ENCODE measurements around the gene MYO3B. TPM values are rescaled to one million over a fixed set of nuclear protein-coding genes. Genes with fewer than 3 reads are reported as not detected.
A peak's percentile ranks its signal among the peaks of the same experiment; 100 is the strongest.

Gene MYO3B
- total RNA-seq, 5 donors from 2014 or later (not counting 1 experiment from before 2014, with no cell fraction given) = 0.26 to 0.28 TPM; not detected in 3

DNA sequence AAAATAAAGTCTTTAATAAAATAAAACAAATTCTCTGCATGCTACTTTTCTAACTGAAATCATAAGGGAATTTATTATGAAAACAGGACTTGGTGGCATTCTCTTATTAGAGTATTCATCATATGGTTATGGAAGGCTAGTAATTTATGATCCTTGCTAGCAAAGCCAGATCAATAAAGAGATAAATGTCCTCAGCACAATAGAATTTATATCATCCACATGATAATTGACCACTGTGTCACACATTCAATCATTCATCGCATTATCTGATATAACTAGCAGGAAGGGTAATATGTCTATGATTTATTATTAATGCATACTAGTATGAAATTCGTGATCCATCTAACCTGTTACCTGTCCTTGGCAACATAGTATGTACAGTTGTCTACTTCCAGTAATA lies 175.8 kb downstream of the MYO3B start:
- H3K27me3 ChIP-seq (replicated peaks in 1 of 2; ENCODE audit: control insufficient read depth in 2 of 2, extremely low read depth in 1 of 2, insufficient read depth in 2 of 2, low read length in 1 of 2) = peaks cover 0 to 6% of the 10 kb centered on the region in 2 experiments
- POLR2A ChIA-PET = no interaction called here

DNA sequence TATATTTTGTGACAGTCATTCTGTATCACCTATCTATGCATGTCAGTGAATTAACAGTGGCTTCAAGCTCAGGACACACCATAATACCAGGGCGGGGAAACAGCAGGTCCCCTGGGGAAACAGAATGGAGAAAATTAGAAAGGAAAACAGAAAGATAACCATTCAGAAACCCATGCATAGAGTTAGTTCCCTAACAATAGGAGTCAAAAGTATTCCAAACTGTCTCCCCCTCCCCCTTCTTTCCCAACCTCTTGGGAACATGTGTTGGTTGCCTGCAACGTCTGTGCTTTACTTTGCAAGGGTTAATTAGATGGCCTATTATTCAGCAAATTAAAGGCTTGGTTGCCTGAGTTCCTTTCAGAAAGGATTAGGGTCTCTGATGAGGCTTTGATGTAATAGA lies 176.4 kb downstream of the MYO3B start:
- no peak overlapping the region for H3K4me3 ChIP-seq (ENCODE audit: control insufficient read depth in 1 of 2, extremely low read depth in 1 of 2, low read length in 1 of 2)
- ATAC-seq (replicated peaks in 1 of 4) (no peak), DNase-seq (no peak)
- no peaks in the 10 kb centered on the region for H3K36me3 ChIP-seq (ENCODE audit: control insufficient read depth in 2 of 2, extremely low read depth in 1 of 2, insufficient read depth in 1 of 2, low read length in 1 of 2)
- ChIA-PET POLR2A (no interaction called here), CTCF (interaction anchor here in 1 of 2 donors (1.0 kb wide), 1 partner anchor 9 kb away, joined by 3 read pairs; no protein-coding TSS in a partner anchor)
- H3K4me1 Mint-ChIP-seq = peaks cover 19 to 33% (median 20%) of the 10 kb centered on the region in 3 donors
- H3K36me3 Mint-ChIP-seq = no peaks in the 10 kb centered on the region
- H3K27ac ChIP-seq (ENCODE audit: low read length) = no peak overlapping the region
- no CpG with 5 or more reads among the region's 2 CpGs for whole genome bisulfite sequencing (ENCODE audit: insufficient coverage)
- H3K27me3 ChIP-seq (replicated peaks in 1 of 2; ENCODE audit: control insufficient read depth in 2 of 2, extremely low read depth in 1 of 2, insufficient read depth in 2 of 2, low read length in 1 of 2) = peaks cover 0 to 6% of the 10 kb centered on the region in 2 experiments
- no peaks in the 10 kb centered on the region for H3K9me3 Mint-ChIP-seq
- H3K27me3 Mint-ChIP-seq = peaks cover 0 to 3% of the 10 kb centered on the region in 2 donors
- peak overlapping the region in 1 of 3 donors; percentile 23 for H3K4me3 Mint-ChIP-seq
- H3K4me1 ChIP-seq (ENCODE audit: control insufficient read depth in 1 of 2, extremely low read depth in 1 of 2, insufficient read depth in 2 of 2, low read length in 2 of 2) = peaks cover 11 to 30% of the 10 kb centered on the region in 2 experiments
- H3K27ac Mint-ChIP-seq = peak overlapping the region in 1 of 2 donors; percentile 46
- no peaks in the 10 kb centered on the region for H3K9me3 ChIP-seq

More for the DNA sequence above, 175.8 kb downstream of the MYO3B start:
- Mint-ChIP-seq H3K27ac (no peak overlapping the region), H3K9me3 (no peaks in the 10 kb centered on the region), H3K4me1 (peaks cover 19 to 33% (median 20%) of the 10 kb centered on the region in 3 donors), H3K27me3 (peaks cover 0 to 3% of the 10 kb centered on the region in 2 donors), H3K4me3 (peak overlapping the region in 1 of 3 donors; percentile 23), H3K36me3 (no peaks in the 10 kb centered on the region)
- H3K4me1 ChIP-seq (ENCODE audit: control insufficient read depth in 1 of 2, extremely low read depth in 1 of 2, insufficient read depth in 2 of 2, low read length in 2 of 2) = peaks cover 11 to 32% of the 10 kb centered on the region in 2 experiments
- DNase-seq = no peak
- CTCF ChIA-PET = no interaction called here
- ATAC-seq (replicated peaks in 1 of 4) = no peak
- H3K9me3 ChIP-seq = no peaks in the 10 kb centered on the region
- no peaks in the 10 kb centered on the region for H3K36me3 ChIP-seq (ENCODE audit: control insufficient read depth in 2 of 2, extremely low read depth in 1 of 2, insufficient read depth in 1 of 2, low read length in 1 of 2)
- no peak overlapping the region for H3K4me3 ChIP-seq (ENCODE audit: control insufficient read depth in 1 of 2, extremely low read depth in 1 of 2, low read length in 1 of 2)
- no CpG with 5 or more reads among the region's 2 CpGs for WGBS (ENCODE audit: insufficient coverage)
- no peak overlapping the region for H3K27ac ChIP-seq (ENCODE audit: low read length)

DNA sequence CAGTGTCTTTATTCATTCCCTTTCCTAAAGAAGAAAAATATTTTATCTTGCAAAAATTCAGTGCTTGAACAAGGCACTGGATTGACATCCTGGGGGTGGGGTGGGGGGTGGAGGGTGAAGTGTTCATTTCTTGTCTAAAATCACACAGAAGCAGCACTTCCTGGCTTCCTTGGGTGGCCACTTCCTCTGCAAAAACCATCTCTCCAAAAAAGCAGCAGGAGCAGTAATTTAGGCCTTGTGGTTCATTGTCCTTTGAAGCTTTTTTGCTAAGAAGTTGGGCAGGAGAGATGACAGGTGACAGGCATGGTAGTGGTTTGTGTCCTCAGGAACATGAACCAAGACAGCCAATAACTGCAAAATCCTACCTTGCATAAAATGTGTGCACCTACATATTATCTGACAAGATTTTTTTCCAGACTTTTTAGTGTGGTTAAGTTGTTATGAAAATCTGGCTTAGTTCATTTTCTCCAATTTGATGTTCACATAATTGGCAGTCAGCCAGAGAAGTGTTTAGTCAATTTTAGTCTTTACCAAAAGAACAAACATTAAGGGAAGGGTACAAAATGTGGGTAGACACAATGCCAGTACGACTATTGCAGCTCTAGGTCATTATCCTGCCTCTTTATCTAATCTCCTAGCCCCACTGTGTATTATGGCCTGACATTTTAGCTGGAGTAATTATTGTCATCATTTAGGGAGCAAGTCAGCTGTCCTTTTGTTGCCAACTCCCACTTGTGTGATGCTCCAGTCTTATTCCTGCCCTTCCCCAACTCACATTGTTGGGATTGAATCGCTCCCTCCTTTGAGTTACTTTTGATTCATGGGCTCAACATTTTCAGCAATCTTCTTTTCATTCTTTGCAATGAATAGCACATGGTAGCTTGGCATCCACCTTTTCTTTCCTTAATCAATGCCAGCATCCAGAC lies 177.2 kb downstream of the MYO3B start:
- peaks cover 11 to 30% of the 10 kb centered on the region in 2 experiments for H3K4me1 ChIP-seq (ENCODE audit: control insufficient read depth in 1 of 2, extremely low read depth in 1 of 2, insufficient read depth in 2 of 2, low read length in 2 of 2)
- H3K27ac Mint-ChIP-seq = peak overlapping the region in 1 of 2 donors; percentile 46
- H3K4me1 Mint-ChIP-seq = peaks cover 19 to 33% (median 20%) of the 10 kb centered on the region in 3 donors
- 100% methylated on average over 1 of the region's 2 CpGs for WGBS (ENCODE audit: insufficient coverage)
- peak in 7 of 35 experiments; percentile 2 to 29 (median 6) for DNase-seq
- H3K4me3 ChIP-seq (ENCODE audit: control insufficient read depth in 1 of 2, extremely low read depth in 1 of 2, low read length in 1 of 2) = no peak overlapping the region
- peaks cover 0 to 3% of the 10 kb centered on the region in 2 donors for H3K27me3 Mint-ChIP-seq
- H3K36me3 Mint-ChIP-seq = no peaks in the 10 kb centered on the region
- no peak overlapping the region for H3K27ac ChIP-seq (ENCODE audit: low read length)
- peak in 3 of 4 experiments; percentile 48 to 69 (median 58) for ATAC-seq (replicated peaks in 1 of 4)
- no peaks in the 10 kb centered on the region for H3K36me3 ChIP-seq (ENCODE audit: control insufficient read depth in 2 of 2, extremely low read depth in 1 of 2, insufficient read depth in 1 of 2, low read length in 1 of 2)
- H3K4me3 Mint-ChIP-seq = peak overlapping the region in 1 of 3 donors; percentile 38
- H3K27me3 ChIP-seq (replicated peaks in 1 of 2; ENCODE audit: control insufficient read depth in 2 of 2, extremely low read depth in 1 of 2, insufficient read depth in 2 of 2, low read length in 1 of 2) = peaks cover 0 to 2% of the 10 kb centered on the region in 2 experiments
- no peaks in the 10 kb centered on the region for H3K9me3 ChIP-seq
- ChIA-PET POLR2A (no interaction called here), CTCF (interaction anchor here in 1 of 2 donors (1.0 kb wide), 1 partner anchor 9 kb away, joined by 3 read pairs; no protein-coding TSS in a partner anchor)
- no peaks in the 10 kb centered on the region for H3K9me3 Mint-ChIP-seq

DNA sequence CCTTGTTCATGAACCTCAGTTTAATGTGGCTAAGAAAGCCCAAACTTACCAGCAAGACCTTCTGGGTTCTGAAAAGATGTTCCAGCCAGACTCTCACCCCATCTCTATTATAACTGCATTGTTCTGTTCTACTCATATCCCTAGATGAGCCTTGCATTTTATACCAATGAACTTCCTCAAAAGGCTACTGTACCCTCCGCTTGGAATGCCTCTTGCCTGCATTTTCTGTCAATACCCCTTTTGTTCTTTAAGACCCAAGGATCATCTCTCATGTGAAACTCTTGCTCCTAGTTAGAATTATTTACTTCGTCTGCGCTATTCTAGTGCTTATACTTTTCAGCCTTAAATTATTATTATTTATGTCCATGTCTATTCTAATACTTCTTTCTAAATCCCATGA lies 181.5 kb downstream of the MYO3B start:
- Mint-ChIP-seq H3K36me3 (no peaks in the 10 kb centered on the region), H3K27me3 (peaks cover 5 to 10% of the 10 kb centered on the region in 2 donors), H3K4me1 (peaks cover 13 to 22% (median 16%) of the 10 kb centered on the region in 3 donors), H3K4me3 (no peak overlapping the region), H3K27ac (no peak overlapping the region), H3K9me3 (no peaks in the 10 kb centered on the region)
- CTCF ChIA-PET = no interaction called here
- Histone ChIP-seq H3K27ac (ENCODE audit: low read length) (no peak overlapping the region), H3K4me3 (ENCODE audit: control insufficient read depth in 1 of 2, extremely low read depth in 1 of 2, low read length in 1 of 2) (no peak overlapping the region), H3K27me3 (replicated peaks in 1 of 2; ENCODE audit: control insufficient read depth in 2 of 2, extremely low read depth in 1 of 2, insufficient read depth in 2 of 2, low read length in 1 of 2) (no peaks in the 10 kb centered on the region), H3K9me3 (no peaks in the 10 kb centered on the region), H3K4me1 (ENCODE audit: control insufficient read depth in 1 of 2, extremely low read depth in 1 of 2, insufficient read depth in 2 of 2, low read length in 2 of 2) (peaks cover 11 to 23% of the 10 kb centered on the region in 2 experiments), H3K36me3 (ENCODE audit: control insufficient read depth in 2 of 2, extremely low read depth in 1 of 2, insufficient read depth in 1 of 2, low read length in 1 of 2) (no peaks in the 10 kb centered on the region)
- DNase-seq (no peak), ATAC-seq (replicated peaks in 1 of 4) (no peak)
- POLR2A ChIA-PET = no interaction called here
- WGBS (ENCODE audit: insufficient coverage) = 100% methylated on average over 1 of the region's 3 CpGs

DNA sequence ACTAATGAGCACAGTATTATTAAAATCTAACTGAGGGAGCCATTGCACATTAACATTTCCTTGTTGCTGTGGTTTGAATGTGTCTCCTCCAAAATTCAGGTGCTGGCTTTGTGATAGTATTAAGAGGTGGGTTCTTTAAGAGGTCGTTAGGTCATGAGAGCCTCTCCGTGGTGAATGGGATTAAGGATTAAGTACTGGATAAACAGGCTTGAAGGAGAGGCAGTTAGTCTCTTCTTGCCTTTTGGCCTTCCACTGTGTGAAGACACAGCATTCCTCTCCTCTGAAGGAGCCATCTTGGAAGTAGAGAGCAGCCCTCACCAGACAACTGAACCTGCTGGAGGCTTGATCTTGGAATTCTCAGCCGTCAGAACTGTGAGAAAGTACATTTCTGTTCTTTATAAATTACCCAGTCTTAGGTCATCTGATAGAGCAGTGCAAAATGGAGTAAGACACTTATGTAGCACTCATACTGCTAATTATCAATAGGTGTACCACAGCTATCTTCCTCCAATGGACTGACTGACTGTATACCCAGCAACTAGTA lies 182.7 kb downstream of the MYO3B start:
- ChIA-PET POLR2A (interaction anchor here in 1 of 2 donors (0.6 kb wide), 1 partner anchor 19 kb away, joined by 3 read pairs; no protein-coding TSS in a partner anchor), CTCF (interaction anchor here (0.5 to 2.0 kb wide), 11 partner anchors 9 to 460 kb away, joined by 3 to 13 read pairs (median 5); partner anchors contain the start of gene GAD1 (in 1 of the 2))
- Histone ChIP-seq H3K9me3 (no peaks in the 10 kb centered on the region), H3K36me3 (ENCODE audit: control insufficient read depth in 2 of 2, extremely low read depth in 1 of 2, insufficient read depth in 1 of 2, low read length in 1 of 2) (no peaks in the 10 kb centered on the region), H3K27ac (ENCODE audit: low read length) (no peak overlapping the region), H3K27me3 (replicated peaks in 1 of 2; ENCODE audit: control insufficient read depth in 2 of 2, extremely low read depth in 1 of 2, insufficient read depth in 2 of 2, low read length in 1 of 2) (no peaks in the 10 kb centered on the region), H3K4me3 (ENCODE audit: control insufficient read depth in 1 of 2, extremely low read depth in 1 of 2, low read length in 1 of 2) (no peak overlapping the region), H3K4me1 (ENCODE audit: control insufficient read depth in 1 of 2, extremely low read depth in 1 of 2, insufficient read depth in 2 of 2, low read length in 2 of 2) (peaks cover 5 to 14% of the 10 kb centered on the region in 2 experiments)
- ATAC-seq (replicated peaks in 1 of 4) (peak in 1 of 4 experiments; percentile 10), DNase-seq (no peak)
- Mint-ChIP-seq H3K4me1 (peaks cover 2 to 11% (median 4%) of the 10 kb centered on the region in 3 donors), H3K27ac (no peak overlapping the region), H3K27me3 (peaks cover 10 to 18% of the 10 kb centered on the region in 2 donors), H3K9me3 (no peaks in the 10 kb centered on the region), H3K36me3 (no peaks in the 10 kb centered on the region), H3K4me3 (no peak overlapping the region)
- 83% methylated on average over 2 of the region's 3 CpGs for WGBS (ENCODE audit: insufficient coverage)
